Lower leg skin (tissue), 3 donors: ENCODE measurements around the gene FGD3.

Source experiments
- POLR2A ChIP-seq, 2 donors: fragments of 450-650 bp; IDR thresholded peaks; one replicate each; pipeline ENCODE4 v1.6.1; 2016 to 2017; ENCODE audit warnings: antibody characterized with exemption in 2 of 2, mild to moderate bottlenecking in 1 of 2, moderate library complexity in 1 of 2
- TF ChIP-seq, protein P1 (sequence below), 3 donors: fragments of 450-650 bp; IDR thresholded peaks; one replicate each; pipeline ENCODE4 v1.5.1; 2016; ENCODE audit warnings: antibody characterized with exemption in 3 of 3, mild to moderate bottlenecking in 3 of 3, moderate library complexity in 2 of 3

GRCh38 chr9:92917176-92917800, 30.0 kb upstream of the FGD3 start:
- TF ChIP-seq, protein P1, sequence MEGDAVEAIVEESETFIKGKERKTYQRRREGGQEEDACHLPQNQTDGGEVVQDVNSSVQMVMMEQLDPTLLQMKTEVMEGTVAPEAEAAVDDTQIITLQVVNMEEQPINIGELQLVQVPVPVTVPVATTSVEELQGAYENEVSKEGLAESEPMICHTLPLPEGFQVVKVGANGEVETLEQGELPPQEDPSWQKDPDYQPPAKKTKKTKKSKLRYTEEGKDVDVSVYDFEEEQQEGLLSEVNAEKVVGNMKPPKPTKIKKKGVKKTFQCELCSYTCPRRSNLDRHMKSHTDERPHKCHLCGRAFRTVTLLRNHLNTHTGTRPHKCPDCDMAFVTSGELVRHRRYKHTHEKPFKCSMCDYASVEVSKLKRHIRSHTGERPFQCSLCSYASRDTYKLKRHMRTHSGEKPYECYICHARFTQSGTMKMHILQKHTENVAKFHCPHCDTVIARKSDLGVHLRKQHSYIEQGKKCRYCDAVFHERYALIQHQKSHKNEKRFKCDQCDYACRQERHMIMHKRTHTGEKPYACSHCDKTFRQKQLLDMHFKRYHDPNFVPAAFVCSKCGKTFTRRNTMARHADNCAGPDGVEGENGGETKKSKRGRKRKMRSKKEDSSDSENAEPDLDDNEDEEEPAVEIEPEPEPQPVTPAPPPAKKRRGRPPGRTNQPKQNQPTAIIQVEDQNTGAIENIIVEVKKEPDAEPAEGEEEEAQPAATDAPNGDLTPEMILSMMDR (IDR thresholded peaks at IDR 0.05), result no peak
- no peak for TF ChIP-seq POLR2A (IDR thresholded peaks at IDR 0.05)
